Vagina (tissue), 2 donors: Measurements from ENCODE around the gene SLC9C1. TPM values are rescaled to one million over a fixed set of nuclear protein-coding genes. Genes with fewer than 3 reads are reported as not detected.

Experiments
- DNase-seq, 2 donors: peaks; one replicate each; pipeline ENCODE4 v3.0.0-alpha.2; 2017; ENCODE audit errors: extremely low spot score in 2 of 2
- H3K27ac ChIP-seq: fragments of 200-600 bp; sonication (generic); one replicate; pipeline ENCODE4 v1.5.1; 2019
- H3K27me3 ChIP-seq: fragments of 200-600 bp; sonication (generic); one replicate; pipeline ENCODE4 v1.5.1; 2019
- H3K36me3 ChIP-seq, 2 donors: fragments of 200-600 bp; sonication (generic); one replicate each; pipeline ENCODE4 v1.5.1; 2017 to 2019
- H3K4me1 ChIP-seq: fragments of 200-600 bp; sonication (generic); one replicate; pipeline ENCODE4 v1.5.1; 2019
- H3K4me3 ChIP-seq, 2 donors: fragments of 200-600 bp; sonication (generic); 1 replicate in 1 of 2; 2 replicates in 1 of 2; pipeline ENCODE4 v1.5.1; 2016 to 2019
- H3K9me3 ChIP-seq: fragments of 200-600 bp; sonication (generic); one replicate; pipeline ENCODE4 v1.5.1; 2019
- POLR2A ChIP-seq, 2 donors: fragments of 450-650 bp; IDR thresholded peaks; one replicate each; pipeline ENCODE4 v1.6.1; 2017; ENCODE audit warnings: antibody characterized with exemption in 2 of 2, mild to moderate bottlenecking in 2 of 2, moderate library complexity in 2 of 2
- POLR2AphosphoS5 ChIP-seq, 2 donors: sonication (generic); formaldehyde crosslinking; IDR thresholded peaks; one replicate each; pipeline ENCODE4 v1.9.0; 2017; ENCODE audit warnings: antibody characterized with exemption in 2 of 2, mild to moderate bottlenecking in 2 of 2, low read depth in 1 of 2; ENCODE audit not compliant: insufficient read depth in 1 of 2
- intact Hi-C: fragments of 100-400 bp; cut with DNase I; formaldehyde crosslinking; loops from one replicate; pipeline ENCODE4 v1.15.1; 2023
- total RNA-seq: library from RNA; depleted of rRNA; stranded (reverse); fragments of >200 nt; gene quantifications from one replicate; pipeline ENCODE4 v1.2.3, GENCODE V29; 2016
- TF ChIP-seq, protein P1 (sequence below), 3 experiments: fragments of 450-650 bp in 2 of 3; fragments of 200-600 bp in 1 of 3; sonication (generic) in 1 of 3; IDR thresholded peaks; one replicate each; pipeline ENCODE4 v1.5.1; 2017 to 2019; ENCODE audit warnings: antibody characterized with exemption in 3 of 3, mild to moderate bottlenecking in 2 of 3, moderate library complexity in 2 of 3

SLC9C1 gene
- total RNA-seq, 1 donor from 2014 or later, result not detected

- no peaks in the 10 kb centered on the region for H3K36me3 ChIP-seq
- no peak overlapping the region for H3K4me3 ChIP-seq
- TF ChIP-seq POLR2AphosphoS5 (IDR thresholded peaks at IDR 0.05; ENCODE audit: insufficient read depth in 1 of 2, low read depth in 1 of 2) (no peak), POLR2A (IDR thresholded peaks at IDR 0.05) (no peak)
- TF ChIP-seq, protein P1, sequence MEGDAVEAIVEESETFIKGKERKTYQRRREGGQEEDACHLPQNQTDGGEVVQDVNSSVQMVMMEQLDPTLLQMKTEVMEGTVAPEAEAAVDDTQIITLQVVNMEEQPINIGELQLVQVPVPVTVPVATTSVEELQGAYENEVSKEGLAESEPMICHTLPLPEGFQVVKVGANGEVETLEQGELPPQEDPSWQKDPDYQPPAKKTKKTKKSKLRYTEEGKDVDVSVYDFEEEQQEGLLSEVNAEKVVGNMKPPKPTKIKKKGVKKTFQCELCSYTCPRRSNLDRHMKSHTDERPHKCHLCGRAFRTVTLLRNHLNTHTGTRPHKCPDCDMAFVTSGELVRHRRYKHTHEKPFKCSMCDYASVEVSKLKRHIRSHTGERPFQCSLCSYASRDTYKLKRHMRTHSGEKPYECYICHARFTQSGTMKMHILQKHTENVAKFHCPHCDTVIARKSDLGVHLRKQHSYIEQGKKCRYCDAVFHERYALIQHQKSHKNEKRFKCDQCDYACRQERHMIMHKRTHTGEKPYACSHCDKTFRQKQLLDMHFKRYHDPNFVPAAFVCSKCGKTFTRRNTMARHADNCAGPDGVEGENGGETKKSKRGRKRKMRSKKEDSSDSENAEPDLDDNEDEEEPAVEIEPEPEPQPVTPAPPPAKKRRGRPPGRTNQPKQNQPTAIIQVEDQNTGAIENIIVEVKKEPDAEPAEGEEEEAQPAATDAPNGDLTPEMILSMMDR (IDR thresholded peaks at IDR 0.05), result no peak
- H3K9me3 ChIP-seq, result no peaks in the 10 kb centered on the region
- DNase-seq, result no peak
- H3K4me1 ChIP-seq, result no peaks in the 10 kb centered on the region
- H3K27me3 ChIP-seq, result no peaks in the 10 kb centered on the region
- H3K27ac ChIP-seq, result no peak overlapping the region
- intact Hi-C loops, result no loop called here
Measured at GRCh38 chr3:112119962-112120836, 173.8 kb downstream of the SLC9C1 start.

DNA sequence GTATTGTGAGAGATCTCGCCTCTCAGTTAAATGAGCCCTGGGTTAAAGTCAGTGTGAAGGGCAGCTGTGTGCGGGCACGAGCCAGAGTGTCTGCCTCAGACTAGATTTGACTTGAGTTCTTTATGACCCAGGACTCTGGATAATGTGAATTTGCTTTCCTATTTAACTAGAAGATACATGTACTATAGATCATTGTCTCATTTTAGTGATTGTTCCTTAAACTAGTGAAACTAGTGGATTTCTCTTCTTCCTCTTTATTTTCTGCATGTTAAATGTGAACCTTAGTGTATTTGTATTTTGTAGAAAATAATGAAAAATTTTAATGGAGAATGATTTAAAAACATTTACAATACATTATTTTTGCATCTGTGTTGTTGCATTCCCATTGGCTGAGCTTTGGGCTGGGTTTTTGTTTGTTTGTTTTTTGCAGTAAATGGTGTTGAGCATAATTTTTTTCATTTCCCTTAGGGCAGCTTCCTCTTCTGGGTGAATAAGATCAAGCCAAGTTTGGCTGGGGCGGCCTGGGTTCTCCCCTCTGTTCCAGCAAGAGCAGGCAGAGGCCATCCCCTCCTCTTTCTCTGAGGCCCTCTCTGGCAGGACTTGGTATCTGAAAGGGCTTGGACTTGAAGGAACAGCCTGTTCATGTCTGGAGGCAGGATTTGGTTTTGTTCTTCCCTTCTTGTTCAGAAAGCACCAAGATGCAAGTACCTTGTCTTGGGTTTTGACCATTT is 176.0 kb downstream of the SLC9C1 start:
- intact Hi-C loops, result no loop called here
- H3K36me3 ChIP-seq, result no peaks in the 10 kb centered on the region
- H3K27me3 ChIP-seq, result no peaks in the 10 kb centered on the region

GRCh38 chr3:112117415-112117814 is 176.6 kb downstream of the SLC9C1 start:
- no peak for DNase-seq
- TF ChIP-seq POLR2A (IDR thresholded peaks at IDR 0.05) (no peak), POLR2AphosphoS5 (IDR thresholded peaks at IDR 0.05; ENCODE audit: insufficient read depth in 1 of 2, low read depth in 1 of 2) (no peak)
- TF ChIP-seq, protein P1 (IDR thresholded peaks at IDR 0.05), result no peak
- intact Hi-C loops, result no loop called here
- H3K27ac ChIP-seq, result no peak overlapping the region
- no peaks in the 10 kb centered on the region for H3K4me1 ChIP-seq
- no peaks in the 10 kb centered on the region for H3K36me3 ChIP-seq
- H3K9me3 ChIP-seq, result no peaks in the 10 kb centered on the region
- H3K27me3 ChIP-seq, result no peaks in the 10 kb centered on the region
- no peak overlapping the region for H3K4me3 ChIP-seq

More for the DNA sequence above, 176.0 kb downstream of the SLC9C1 start:
- Histone ChIP-seq H3K27ac (no peak overlapping the region), H3K9me3 (no peaks in the 10 kb centered on the region), H3K4me1 (no peaks in the 10 kb centered on the region), H3K4me3 (no peak overlapping the region)
- DNase-seq, result no peak
- TF ChIP-seq, protein P1 (IDR thresholded peaks at IDR 0.05), result no peak
- TF ChIP-seq POLR2AphosphoS5 (IDR thresholded peaks at IDR 0.05; ENCODE audit: insufficient read depth in 1 of 2, low read depth in 1 of 2) (no peak), POLR2A (IDR thresholded peaks at IDR 0.05) (no peak)

GRCh38 chr3:112116748-112117186 is 177.2 kb downstream of the SLC9C1 start:
- intact Hi-C loops, result no loop called here
- Histone ChIP-seq H3K4me1 (no peaks in the 10 kb centered on the region), H3K36me3 (no peaks in the 10 kb centered on the region), H3K27ac (no peak overlapping the region), H3K9me3 (no peaks in the 10 kb centered on the region), H3K4me3 (no peak overlapping the region), H3K27me3 (no peaks in the 10 kb centered on the region)
- TF ChIP-seq POLR2A (IDR thresholded peaks at IDR 0.05) (no peak), POLR2AphosphoS5 (IDR thresholded peaks at IDR 0.05; ENCODE audit: insufficient read depth in 1 of 2, low read depth in 1 of 2) (no peak)
- TF ChIP-seq, protein P1 (IDR thresholded peaks at IDR 0.05), result no peak
- DNase-seq, result no peak
